SU-DHL-6 (cell line): ENCODE results near the gene NHS.

Source experiments
- H2AFZ ChIP-seq: fragments of 200-600 bp; sonication (generic); 2 replicates; pipeline ENCODE4 v1.6.1; 2014; ENCODE audit warnings: low read depth, mild to moderate bottlenecking, moderate library complexity, mixed read lengths, antibody characterized with exemption, low read length; ENCODE audit not compliant: severe bottlenecking
- H3F3A ChIP-seq: fragments of 200-600 bp; shearing (Covaris generic); 2 replicates; pipeline ENCODE4 v1.6.0; 2016; ENCODE audit warnings: antibody characterized with exemption, mild to moderate bottlenecking; ENCODE audit not compliant: insufficient read depth
- H3K27ac ChIP-seq: fragments of 200-600 bp; sonication (generic); 2 replicates; pipeline ENCODE4 v1.5.1; 2016; ENCODE audit warnings: low read depth, mild to moderate bottlenecking, low read length, moderate library complexity, mixed read lengths
- H3K27me3 ChIP-seq: fragments of 200-600 bp; sonication (generic), shearing (Covaris generic); 2 replicates; pipeline ENCODE4 v1.6.0; 2014; ENCODE audit warnings: mild to moderate bottlenecking, low read length
- H3K36me3 ChIP-seq: fragments of 200-600 bp; sonication (generic); 2 replicates; pipeline ENCODE4 v1.6.1; 2014; ENCODE audit warnings: mild to moderate bottlenecking, low read length, mixed read lengths
- H3K4me2 ChIP-seq: fragments of 300-600, 200-600 bp; shearing (Covaris generic), sonication (generic); 2 replicates; pipeline ENCODE4 v1.6.0; 2014; ENCODE audit warnings: low read length, low read depth, mild to moderate bottlenecking; ENCODE audit not compliant: poor library complexity, severe bottlenecking
- H3K4me3 ChIP-seq: fragments of 200-600 bp; sonication (generic); 2 replicates; pipeline ENCODE4 v1.5.1; 2014; ENCODE audit warnings: antibody characterized with exemption, low read length, mild to moderate bottlenecking, mixed read lengths; ENCODE audit not compliant: insufficient read depth, poor library complexity, severe bottlenecking
- H3K79me2 ChIP-seq: fragments of 200-600 bp; sonication (generic); 2 replicates; pipeline ENCODE4 v1.6.1; 2014; ENCODE audit warnings: mild to moderate bottlenecking, low read length, moderate library complexity; ENCODE audit not compliant: insufficient read depth
- H3K9ac ChIP-seq: fragments of 200-600 bp; sonication (generic); 2 replicates; pipeline ENCODE4 v1.7.0; 2014; ENCODE audit warnings: mild to moderate bottlenecking, low read length
- H3K9me2 ChIP-seq: fragments of 200-600 bp; sonication (generic); replicated peaks from 2 replicates; pipeline ENCODE4 v1.6.1; 2014; ENCODE audit warnings: low read length; ENCODE audit not compliant: insufficient read depth
- H3K9me3 ChIP-seq: fragments of 200-600 bp; sonication (generic); 2 replicates; pipeline ENCODE4 v1.6.1; 2014; ENCODE audit warnings: low read length, mixed read lengths; ENCODE audit not compliant: insufficient read depth
- H4K20me1 ChIP-seq: fragments of 200-600 bp; sonication (generic); 2 replicates; pipeline ENCODE4 v1.6.1; 2014; ENCODE audit warnings: low read depth, mild to moderate bottlenecking, antibody characterized with exemption, low read length, moderate library complexity, mixed read lengths
- EZH2phosphoT487 ChIP-seq: fragments of 200-600 bp; sonication (generic), shearing (Covaris generic); conservative IDR thresholded peaks from 2 replicates; pipeline ENCODE4 v1.6.1; 2018; ENCODE audit warnings: mild to moderate bottlenecking, antibody characterized with exemption, low read length, moderate library complexity, mixed read lengths
- TF ChIP-seq, protein P1 (sequence below): fragments of 200-600 bp; sonication (generic); IDR thresholded peaks from one replicate; pipeline ENCODE4 v1.5.1; 2017; ENCODE audit warnings: antibody characterized with exemption, mild to moderate bottlenecking, low read length, moderate library complexity; ENCODE audit not compliant: insufficient read depth, poor library complexity, severe bottlenecking

Gene NHS

DNA sequence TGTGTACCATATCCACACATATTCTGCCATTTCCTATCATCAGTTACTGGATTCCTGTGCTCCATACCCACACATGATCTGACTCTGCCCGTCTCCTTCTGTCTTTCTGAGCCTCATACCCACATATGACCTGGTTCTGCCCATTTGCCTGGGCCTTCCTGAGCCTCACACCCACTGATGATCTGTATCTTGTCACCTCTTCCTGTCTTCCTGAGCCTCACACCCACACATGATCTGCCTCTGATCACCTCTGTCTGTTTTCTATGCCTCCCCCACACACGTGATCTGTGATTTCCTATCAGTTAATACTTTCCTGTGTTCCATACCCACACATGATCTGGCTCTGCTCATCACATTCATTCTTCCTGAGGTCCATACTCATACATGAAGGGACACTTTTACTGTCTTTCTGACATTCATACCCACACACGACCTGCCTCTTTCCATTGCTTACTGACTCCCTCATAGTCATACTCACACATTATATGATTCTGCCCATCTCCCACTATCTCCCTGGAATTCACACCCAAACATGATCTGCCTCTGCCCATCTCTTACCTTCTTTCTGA is 394.8 kb downstream of the NHS start:
- Histone ChIP-seq H4K20me1 (no peaks in the 10 kb centered on the region), H3K9me2 (no peaks in the 10 kb centered on the region), H3K4me2 (no peak overlapping the region), H3K36me3 (no peaks in the 10 kb centered on the region), H3K4me3 (no peak overlapping the region), H3K27me3 (no peaks in the 10 kb centered on the region), H2AFZ (no peak overlapping the region), H3F3A (no peaks in the 10 kb centered on the region), H3K79me2 (no peaks in the 10 kb centered on the region), H3K9ac (no peak overlapping the region), H3K27ac (no peak overlapping the region), H3K9me3 (no peaks in the 10 kb centered on the region)
- TF ChIP-seq EZH2phosphoT487 = no peak
- TF ChIP-seq, protein P1, sequence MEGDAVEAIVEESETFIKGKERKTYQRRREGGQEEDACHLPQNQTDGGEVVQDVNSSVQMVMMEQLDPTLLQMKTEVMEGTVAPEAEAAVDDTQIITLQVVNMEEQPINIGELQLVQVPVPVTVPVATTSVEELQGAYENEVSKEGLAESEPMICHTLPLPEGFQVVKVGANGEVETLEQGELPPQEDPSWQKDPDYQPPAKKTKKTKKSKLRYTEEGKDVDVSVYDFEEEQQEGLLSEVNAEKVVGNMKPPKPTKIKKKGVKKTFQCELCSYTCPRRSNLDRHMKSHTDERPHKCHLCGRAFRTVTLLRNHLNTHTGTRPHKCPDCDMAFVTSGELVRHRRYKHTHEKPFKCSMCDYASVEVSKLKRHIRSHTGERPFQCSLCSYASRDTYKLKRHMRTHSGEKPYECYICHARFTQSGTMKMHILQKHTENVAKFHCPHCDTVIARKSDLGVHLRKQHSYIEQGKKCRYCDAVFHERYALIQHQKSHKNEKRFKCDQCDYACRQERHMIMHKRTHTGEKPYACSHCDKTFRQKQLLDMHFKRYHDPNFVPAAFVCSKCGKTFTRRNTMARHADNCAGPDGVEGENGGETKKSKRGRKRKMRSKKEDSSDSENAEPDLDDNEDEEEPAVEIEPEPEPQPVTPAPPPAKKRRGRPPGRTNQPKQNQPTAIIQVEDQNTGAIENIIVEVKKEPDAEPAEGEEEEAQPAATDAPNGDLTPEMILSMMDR = no peak

DNA sequence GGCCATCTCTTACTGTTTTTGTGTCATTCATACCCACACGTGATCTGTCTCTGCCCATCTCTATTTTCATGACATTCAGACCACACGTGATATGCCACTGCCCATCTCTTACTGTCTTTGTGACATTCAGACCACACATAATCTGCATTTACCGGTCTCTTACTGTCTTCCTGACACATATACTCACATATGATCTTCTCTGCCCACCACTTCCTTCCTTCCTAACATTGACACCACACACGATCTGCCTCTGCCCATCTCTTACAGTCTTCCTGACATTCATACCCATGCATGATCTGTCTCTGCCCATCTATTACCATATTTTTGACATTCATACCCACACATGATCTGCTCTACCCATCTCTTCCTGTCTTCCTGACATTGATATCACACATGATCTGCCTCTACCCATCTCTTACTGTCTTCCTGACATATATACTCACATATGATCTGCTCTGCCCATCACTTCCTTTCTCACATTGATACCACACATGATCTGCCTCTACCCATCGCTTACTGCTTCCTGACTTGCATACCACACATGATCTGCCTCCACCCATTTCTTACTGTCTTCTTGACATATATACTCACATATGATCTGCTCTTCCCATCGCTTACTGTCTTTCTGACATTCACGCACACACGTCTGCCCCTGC is 398.3 kb downstream of the NHS start:
- H3K79me2 ChIP-seq = no peaks in the 10 kb centered on the region
- TF ChIP-seq, protein P1 = no peak
- no peak for TF ChIP-seq EZH2phosphoT487

DNA sequence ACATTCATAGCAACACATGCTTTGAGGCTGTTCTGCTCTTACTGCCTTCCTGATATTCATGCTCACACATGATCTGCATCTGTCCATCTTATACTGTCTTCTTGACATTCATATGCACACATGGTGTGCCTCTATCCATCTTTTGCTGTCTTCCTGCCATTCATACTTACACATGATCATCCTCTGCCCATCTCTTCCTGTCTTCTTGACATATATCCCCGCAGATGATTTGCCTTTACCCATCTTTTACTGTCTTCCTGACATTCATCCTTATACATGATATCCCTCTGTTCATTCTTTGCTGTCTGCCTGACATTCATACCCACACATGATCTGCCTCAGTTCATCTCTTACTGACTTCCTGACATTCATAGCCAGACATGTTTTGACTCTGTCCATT is 399.1 kb downstream of the NHS start:
- Histone ChIP-seq H3K4me2 (no peak overlapping the region), H3K27me3 (no peaks in the 10 kb centered on the region), H3K9me2 (no peaks in the 10 kb centered on the region), H3K9ac (no peak overlapping the region), H4K20me1 (no peaks in the 10 kb centered on the region), H3K9me3 (no peaks in the 10 kb centered on the region), H3K4me3 (no peak overlapping the region), H3K36me3 (no peaks in the 10 kb centered on the region), H3K79me2 (no peaks in the 10 kb centered on the region), H2AFZ (no peak overlapping the region), H3F3A (no peaks in the 10 kb centered on the region), H3K27ac (no peak overlapping the region)
- TF ChIP-seq EZH2phosphoT487 = no peak

More for the DNA sequence above, 398.3 kb downstream of the NHS start:
- Histone ChIP-seq H4K20me1 (no peaks in the 10 kb centered on the region), H3K27me3 (no peaks in the 10 kb centered on the region), H2AFZ (no peak overlapping the region), H3K4me3 (no peak overlapping the region), H3K36me3 (no peaks in the 10 kb centered on the region), H3K27ac (no peak overlapping the region), H3F3A (no peaks in the 10 kb centered on the region), H3K4me2 (no peak overlapping the region), H3K9ac (no peak overlapping the region), H3K9me2 (no peaks in the 10 kb centered on the region), H3K9me3 (no peaks in the 10 kb centered on the region)

DNA sequence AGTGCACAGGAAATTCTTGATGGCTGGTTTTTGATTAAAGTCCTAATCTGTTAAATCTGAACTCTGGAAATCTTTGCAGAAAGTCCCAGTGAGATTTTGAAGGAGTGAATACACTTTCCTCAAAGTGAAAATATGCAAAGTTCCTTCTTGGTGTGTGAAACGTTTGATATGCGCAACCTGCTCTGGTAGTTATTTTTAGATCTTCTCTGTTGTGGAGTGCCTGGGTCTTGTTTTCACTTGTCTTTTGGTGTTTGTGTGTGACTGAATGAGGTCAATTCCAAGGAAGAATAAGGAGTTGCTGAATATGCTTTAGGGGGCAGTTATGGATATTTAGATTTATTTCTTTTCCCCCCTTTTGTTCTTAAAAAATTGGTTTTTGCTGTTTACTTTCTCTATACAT is 404.0 kb downstream of the NHS start:
- H3K36me3 ChIP-seq = no peaks in the 10 kb centered on the region
- H4K20me1 ChIP-seq = no peaks in the 10 kb centered on the region
- H3K9ac ChIP-seq = no peak overlapping the region
- no peaks in the 10 kb centered on the region for H3K79me2 ChIP-seq
- no peaks in the 10 kb centered on the region for H3F3A ChIP-seq
- TF ChIP-seq, protein P1 = no peak
- TF ChIP-seq EZH2phosphoT487 = no peak
- H3K4me3 ChIP-seq = no peak overlapping the region
- H2AFZ ChIP-seq = no peak overlapping the region
- H3K27me3 ChIP-seq = no peaks in the 10 kb centered on the region
- no peak overlapping the region for H3K4me2 ChIP-seq
- H3K9me2 ChIP-seq = no peaks in the 10 kb centered on the region
- H3K9me3 ChIP-seq = no peaks in the 10 kb centered on the region
- H3K27ac ChIP-seq = no peak overlapping the region
